NCI-H2196 (cell line): ENCODE results near the gene MRPS34.

Experiments used
- DNase-seq: peaks from one replicate; lab custom pipeline; 2025; ENCODE audit not compliant: unreplicated experiment; lab: John Stamatoyannopoulos, UW

The MRPS34 gene

DNA sequence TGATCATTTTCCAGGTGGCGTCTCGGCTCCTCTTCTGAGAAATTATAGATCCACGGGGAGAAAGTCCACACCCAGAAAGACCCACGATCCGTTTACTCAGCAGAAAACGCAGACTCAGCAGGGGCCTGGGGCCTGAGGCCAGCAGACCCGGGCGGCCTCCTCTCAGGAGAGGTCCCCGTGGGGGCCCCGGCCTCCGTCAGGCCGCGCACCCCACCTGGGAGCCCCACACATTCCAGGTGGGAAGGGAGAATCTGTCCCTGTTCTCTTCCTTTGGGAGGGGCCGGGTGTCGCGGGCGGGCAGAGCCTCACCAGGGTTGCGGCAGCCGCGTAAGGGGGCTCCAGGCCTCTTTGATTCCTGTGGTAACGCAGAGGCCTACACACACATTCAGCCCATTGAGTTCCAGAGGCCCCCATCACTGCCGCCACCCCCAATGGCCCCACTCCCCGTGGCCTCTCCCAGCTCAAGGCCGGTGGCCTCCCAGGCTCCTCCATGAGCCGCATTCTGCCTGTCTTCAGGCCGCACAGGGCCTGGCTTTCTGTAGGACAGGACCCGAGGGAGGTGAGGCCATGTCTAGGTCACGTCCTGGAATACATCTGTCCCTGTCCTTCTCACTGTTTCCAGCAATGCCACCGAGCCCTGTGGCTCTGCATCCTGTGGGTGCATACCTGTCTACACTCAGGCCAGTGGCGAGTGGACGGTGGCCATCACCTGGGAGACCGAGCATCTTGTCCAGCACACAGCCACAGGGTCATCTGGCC is 22.2 kb upstream of the MRPS34 start:
- DNase-seq: no peak

- no peak for DNase-seq
Measured at GRCh38 chr16:1794221-1794871, 21.4 kb upstream of the MRPS34 start.

DNA sequence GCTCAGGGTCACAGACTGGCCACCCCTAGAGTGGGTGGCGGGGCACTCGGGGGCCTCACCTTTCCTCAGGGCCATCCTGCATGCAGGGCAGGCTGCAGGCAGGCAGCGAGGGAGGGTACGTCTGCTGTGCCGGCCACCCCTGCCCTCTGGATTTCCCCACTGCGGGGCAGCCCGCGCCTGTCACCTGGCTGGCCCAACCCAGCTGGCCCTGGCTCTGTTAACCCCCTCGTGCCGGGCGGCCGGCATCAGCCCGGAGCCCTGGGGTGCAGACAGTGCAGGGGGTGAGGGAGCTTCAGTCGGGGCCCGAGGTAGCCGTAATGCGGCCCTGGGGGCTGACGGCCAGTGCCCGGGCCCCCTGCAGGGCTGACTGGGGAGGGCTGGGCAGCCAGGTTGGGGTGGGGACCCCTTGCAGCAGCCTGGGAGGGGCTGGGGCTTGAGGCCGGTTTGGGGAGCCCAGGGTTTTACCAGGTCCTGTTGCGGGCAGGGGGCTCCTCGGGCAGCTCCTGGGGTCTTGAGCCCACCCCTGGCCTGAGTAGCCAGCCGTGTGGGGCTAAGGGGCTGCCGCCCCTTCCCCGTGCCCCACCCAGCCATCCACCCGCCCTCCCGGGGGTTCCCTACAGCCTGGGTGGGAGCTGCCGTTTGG is 20.8 kb upstream of the MRPS34 start, which contains the start of gene IGFALS:
IGFALS (minus strand) TSS at position 128 of the 643 bp plus-strand sequence; CDS start at position 75, 53 bp downstream.
- no peak for DNase-seq

DNA sequence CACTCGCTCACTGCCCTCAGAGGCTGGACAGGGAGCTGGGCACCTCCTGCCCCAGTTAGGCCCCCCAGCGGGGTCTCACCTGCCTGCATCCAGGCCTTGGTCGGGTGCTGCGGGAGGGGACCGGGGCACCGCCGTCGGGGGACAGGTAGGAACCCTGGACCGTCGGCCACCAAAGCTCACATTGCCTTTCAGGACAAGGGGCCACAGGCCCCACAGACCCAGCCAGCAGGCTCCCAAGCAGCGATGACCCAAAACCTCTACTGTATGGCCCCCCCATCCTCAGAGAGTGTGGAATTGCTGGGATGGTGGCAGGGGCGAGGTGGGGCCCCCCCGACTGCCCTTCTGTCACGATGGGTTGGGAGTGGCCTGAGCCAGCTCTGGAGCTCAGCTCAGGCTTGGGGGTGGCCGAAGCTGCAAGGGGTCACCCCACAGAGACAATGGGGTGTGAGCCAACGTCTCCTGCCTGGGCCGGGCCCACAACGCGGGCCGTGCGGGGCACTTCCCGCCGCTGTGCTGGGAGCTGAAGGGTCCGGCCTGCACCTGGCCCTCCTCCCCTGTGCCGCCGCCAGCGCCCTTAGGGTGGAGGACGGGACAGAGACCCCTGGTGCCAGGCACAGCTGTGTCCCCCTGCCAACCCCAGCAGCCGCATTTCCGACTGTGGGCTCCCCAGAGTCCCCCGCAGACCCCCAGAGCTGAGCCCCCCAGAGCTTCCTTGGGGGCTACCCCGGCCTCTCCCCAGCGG is 20.1 kb upstream of the MRPS34 start:
- DNase-seq: no peak

GRCh38 chr16:1791943-1792812 is 19.2 kb upstream of the MRPS34 start:
- DNase-seq: no peak

DNA sequence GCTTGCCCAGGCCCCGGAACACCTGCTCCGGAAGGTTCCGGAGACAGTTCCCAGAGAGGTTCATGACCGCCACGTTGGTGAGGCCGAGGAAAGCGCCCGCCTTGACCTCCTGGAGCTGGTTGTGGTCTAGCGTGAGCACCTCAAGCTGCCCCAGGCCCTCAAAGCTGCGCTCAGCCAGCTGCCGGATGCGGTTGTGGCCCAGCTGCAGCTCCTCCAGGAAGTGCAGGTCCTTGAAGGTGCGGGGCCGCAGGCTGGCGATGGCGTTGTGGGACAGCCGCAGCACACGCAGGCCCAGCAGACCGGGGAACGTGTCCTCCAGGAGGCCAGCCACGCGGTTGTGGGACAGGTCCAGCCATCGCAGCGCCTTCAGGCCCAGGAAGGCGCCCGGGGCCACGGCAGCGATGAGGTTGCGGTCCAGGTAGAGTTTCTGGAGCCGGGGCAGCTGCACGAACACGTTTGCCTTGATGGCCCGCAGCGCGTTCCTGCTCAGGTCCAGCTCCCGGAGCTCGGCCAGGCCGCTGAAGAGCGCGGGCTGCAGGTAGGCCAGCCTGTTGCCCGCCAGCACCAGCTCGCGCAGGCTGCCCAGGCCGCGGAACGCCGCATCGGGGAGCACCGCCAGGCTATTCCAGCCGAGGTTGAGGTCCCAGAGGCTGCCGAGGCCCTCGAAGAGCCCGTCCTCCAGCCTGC is 18.5 kb upstream of the MRPS34 start:
- DNase-seq: no peak

- DNase-seq: no peak
Measured at GRCh38 chr16:1790611-1791255, 17.8 kb upstream of the MRPS34 start.

DNA sequence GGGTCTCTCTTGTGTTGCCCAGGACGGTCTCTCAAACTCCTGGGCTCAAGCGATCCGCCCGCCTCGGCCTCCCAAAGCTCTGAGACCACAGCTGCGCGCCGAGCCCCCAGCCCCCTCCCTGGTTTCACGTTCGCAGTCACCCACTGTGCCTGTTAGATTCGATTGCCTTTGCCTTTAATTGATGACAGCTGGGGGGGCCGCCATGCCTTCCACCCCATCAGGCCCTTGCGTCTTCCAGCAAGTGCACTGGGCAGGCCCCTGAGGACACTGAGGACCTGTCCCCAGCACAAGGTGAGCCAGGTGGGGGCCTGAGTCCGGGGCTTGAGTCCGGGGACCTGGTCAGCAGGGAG is 17.3 kb upstream of the MRPS34 start:
- no peak for DNase-seq

DNA sequence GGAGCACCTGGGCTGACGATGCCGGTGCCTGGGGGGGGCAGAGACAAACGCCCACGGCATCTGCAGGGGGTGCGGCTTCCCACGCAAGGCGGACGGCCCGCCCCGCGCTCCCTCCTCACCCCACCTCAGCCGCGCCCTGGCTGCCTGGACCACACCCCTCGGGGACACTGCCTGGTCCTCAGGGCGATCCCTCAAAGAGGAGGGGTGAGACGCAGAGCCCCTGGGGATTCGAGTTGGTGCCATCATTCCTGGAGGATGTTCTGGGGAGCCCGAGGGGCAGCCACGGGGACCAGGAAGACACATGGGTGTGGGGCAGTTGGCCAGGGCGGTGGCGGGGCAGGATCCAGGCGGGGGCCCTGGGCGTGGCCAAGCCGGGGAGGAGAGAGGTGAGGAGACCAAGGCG is 16.7 kb upstream of the MRPS34 start:
- no peak for DNase-seq

- no peak for DNase-seq
Measured at GRCh38 chr16:1788708-1789100, 15.8 kb upstream of the MRPS34 start.

DNA sequence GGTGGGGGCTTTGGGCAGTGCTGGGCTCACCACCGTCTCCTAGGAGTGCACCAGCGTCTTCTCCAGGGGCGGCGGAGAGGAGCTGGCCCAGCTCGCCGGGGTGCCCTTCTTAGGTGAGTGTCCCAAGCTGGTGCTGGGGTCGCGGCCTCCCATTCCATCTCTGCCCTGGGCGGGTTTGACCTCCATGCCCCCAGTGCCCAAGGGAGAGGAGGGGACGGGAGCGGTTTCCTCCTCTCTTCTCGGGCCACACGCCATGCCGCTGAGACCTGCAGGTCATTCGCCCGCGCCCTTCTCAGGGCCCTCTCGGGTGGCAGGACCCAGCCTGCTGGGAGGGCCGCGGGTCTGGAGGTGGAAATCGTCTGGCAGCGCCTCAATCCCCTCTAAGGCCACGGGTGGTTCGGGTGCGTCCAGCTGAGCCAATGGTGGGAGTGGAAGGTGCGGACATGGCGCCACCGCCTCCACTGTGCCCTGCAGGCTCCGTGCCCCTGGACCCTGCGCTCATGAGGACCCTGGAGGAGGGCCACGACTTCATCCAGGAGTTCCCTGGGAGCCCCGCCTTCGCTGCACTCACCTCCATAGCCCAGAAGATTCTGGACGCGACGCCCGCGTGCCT is 15.3 kb upstream of the MRPS34 start:
- DNase-seq: no peak

- no peak for DNase-seq
Measured at GRCh38 chr16:1787322-1788094, 14.6 kb upstream of the MRPS34 start.

- DNase-seq: no peak
Measured at GRCh38 chr16:1787056-1787321, 14.1 kb upstream of the MRPS34 start.

DNA sequence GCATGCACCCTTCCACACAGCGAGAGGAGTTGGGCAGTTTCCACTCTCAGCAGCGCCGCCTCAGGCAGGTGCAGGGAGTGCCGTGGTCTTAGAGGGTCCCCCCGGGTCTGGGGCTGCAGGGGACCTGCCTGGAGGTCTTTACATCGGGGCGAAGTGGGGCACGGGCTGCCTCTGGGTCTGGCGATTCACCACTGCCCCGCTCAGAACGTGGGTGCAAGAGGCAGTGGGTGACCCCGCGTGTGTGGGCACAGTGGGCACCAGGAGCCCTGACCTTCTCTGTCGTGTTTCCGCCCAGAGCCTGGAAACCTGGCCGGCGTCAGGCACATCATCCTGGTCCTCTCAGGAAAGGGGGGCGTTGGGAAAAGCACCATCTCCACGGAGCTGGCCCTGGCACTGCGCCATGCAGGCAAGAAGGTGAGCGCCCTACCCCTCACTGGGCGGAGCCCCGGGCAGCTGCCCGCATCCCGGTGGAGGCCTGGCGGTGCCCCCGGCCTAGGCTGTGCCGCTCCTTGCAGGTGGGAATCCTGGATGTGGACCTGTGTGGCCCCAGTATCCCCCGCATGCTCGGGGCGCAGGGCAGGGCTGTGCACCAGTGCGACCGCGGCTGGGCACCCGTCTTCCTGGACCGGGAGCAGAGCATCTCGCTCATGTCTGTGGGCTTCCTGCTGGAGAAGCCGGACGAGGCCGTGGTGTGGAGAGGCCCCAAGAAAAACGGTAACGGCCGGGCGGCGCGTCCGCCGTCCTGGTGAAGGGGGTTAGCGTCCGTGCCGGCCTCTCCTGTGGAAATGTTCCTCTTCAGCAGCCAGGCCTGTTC is 13.5 kb upstream of the MRPS34 start:
- no peak for DNase-seq

GRCh38 chr16:1785846-1786170 is 12.9 kb upstream of the MRPS34 start:
- no peak for DNase-seq

DNA sequence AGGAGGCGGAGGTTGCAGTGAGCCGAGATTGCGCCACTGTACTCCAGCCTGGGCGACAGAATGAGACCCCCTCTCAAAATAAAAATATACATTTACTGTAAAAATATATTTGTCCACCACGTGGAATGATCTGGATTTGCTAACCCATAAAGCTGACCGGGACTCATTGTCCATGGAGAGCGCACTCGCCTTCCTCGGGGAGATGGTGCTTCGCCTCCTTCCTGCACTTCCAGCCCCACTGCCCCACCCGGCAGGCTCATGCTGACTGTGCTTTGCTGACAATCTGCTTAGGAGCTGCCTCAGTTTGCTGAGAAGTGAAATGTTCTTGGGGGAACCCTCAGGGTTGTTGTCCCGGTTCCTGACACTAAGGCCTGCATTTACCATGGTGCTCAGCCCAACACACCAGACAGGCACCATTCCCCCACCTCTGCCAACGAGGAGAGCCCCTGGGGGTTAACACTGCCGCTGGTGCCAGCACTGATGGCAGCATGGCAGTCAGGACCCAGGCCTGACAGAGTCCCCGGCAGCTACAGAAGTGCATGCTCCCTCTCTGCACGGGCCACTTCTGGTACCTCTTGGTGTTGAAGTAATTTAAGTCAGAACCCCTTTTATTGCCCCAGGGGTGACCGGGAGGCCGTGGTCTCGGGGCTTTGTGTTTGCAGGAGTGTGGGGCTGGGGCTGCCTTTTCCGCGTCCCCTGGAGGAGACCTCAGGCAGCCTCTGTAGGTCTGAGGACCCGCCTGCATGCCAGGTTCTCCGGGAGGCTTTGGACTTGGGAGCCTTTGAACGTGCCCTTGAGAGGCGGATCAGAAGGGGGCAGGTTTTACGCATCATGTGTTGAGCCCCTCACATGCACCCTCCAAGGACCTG is 12.3 kb upstream of the MRPS34 start:
- no peak for DNase-seq
